ENCODE measurements around the gene SLC27A5.
A peak's percentile ranks its signal among the peaks of the same experiment; 100 is the strongest.

GRCh38 chr19:58519087-58519354 lies 7.2 kb upstream of the SLC27A5 start:
- TF ChIP-seq POLR2A (IDR thresholded peaks at IDR 0.05; ENCODE audit: low read depth, low read length) = no peak
- peak; percentile 71 for TF ChIP-seq CTCF (conservative IDR thresholded peaks at IDR 0.05; ENCODE audit: low read depth, low read length)
- TF ChIP-seq RAD21 (IDR thresholded peaks at IDR 0.05; ENCODE audit: low read length) = peak; percentile 48
- no peak for TF ChIP-seq MXI1 (IDR thresholded peaks at IDR 0.05; ENCODE audit: borderline replicate concordance, low read depth, low read length)
- TF ChIP-seq, protein P1, sequence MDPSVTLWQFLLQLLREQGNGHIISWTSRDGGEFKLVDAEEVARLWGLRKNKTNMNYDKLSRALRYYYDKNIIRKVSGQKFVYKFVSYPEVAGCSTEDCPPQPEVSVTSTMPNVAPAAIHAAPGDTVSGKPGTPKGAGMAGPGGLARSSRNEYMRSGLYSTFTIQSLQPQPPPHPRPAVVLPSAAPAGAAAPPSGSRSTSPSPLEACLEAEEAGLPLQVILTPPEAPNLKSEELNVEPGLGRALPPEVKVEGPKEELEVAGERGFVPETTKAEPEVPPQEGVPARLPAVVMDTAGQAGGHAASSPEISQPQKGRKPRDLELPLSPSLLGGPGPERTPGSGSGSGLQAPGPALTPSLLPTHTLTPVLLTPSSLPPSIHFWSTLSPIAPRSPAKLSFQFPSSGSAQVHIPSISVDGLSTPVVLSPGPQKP (IDR thresholded peaks at IDR 0.05; ENCODE audit: borderline replicate concordance, low read depth, low read length) = no peak
- no peak for TF ChIP-seq MAFK (IDR thresholded peaks at IDR 0.05; ENCODE audit: low read depth, low read length)
- no peak for TF ChIP-seq CEBPB (IDR thresholded peaks at IDR 0.05; ENCODE audit: low read depth, low read length)
